Subcutaneous abdominal adipose tissue (tissue), 5 donors: ENCODE results near the gene HCFC2.

Experiments used
- H3K27ac ChIP-seq: one replicate; pipeline ENCODE4 v1.7.0; 2013; ENCODE audit warnings: low read depth, mild to moderate bottlenecking, inconsistent platforms, low read length, moderate library complexity
- H3K27me3 ChIP-seq, 5 donors: one replicate each; pipeline ENCODE4 v1.7.0; 2013; ENCODE audit warnings: low read length in 5 of 5, inconsistent platforms in 1 of 5; ENCODE audit not compliant: control insufficient read depth in 5 of 5, insufficient read depth in 4 of 5
- H3K36me3 ChIP-seq, 5 donors: one replicate each; pipeline ENCODE4 v1.7.0; 2013; ENCODE audit warnings: low read length in 5 of 5; ENCODE audit not compliant: control insufficient read depth in 5 of 5, insufficient read depth in 5 of 5
- H3K4me1 ChIP-seq, 5 donors: one replicate each; pipeline ENCODE4 v1.7.0; 2013; ENCODE audit warnings: low read length in 5 of 5, mild to moderate bottlenecking in 3 of 5, moderate library complexity in 1 of 5; ENCODE audit not compliant: control insufficient read depth in 5 of 5, insufficient read depth in 5 of 5
- H3K4me3 ChIP-seq, 5 donors: one replicate each; pipeline ENCODE4 v1.7.0; 2013; ENCODE audit warnings: low read length in 5 of 5, low read depth in 1 of 5
- H3K9ac ChIP-seq, 5 donors: one replicate each; pipeline ENCODE4 v1.7.0; 2013; ENCODE audit warnings: low read length in 5 of 5, mild to moderate bottlenecking in 4 of 5, moderate library complexity in 3 of 5
- H3K9me3 ChIP-seq, 5 donors: one replicate each; pipeline ENCODE4 v1.7.0; 2013; ENCODE audit warnings: low read length in 5 of 5; ENCODE audit not compliant: control insufficient read depth in 5 of 5
- donor health status: healthy.
- donor health status: healthy.
- donor health status: healthy.
- donor health status: healthy.
- donor health status: healthy.

HCFC2 gene

DNA sequence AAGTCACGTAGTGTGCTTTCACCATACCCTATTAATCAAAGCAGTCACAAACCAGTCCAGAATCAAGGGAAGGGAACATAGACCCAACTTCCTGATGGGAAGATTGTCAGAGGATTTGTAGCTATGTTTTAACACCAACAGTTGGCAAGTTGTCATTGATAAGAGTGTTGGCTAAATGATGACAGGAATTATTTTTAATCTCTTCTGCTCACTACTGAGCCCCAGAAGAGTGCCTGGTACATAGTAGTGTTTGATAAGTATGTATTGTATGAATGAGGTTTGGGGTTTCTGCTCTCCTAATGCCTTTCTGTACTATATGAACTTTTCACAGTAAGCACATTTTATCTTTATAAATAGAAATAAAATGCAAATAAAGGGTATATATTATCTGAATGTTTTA, 14.7 kb downstream of the HCFC2 start:
- Histone ChIP-seq H3K27ac (no peak overlapping the region), H3K9me3 (no peaks in the 10 kb centered on the region), H3K36me3 (peaks cover 24 to 30% (median 25%) of the 10 kb centered on the region in 5 donors), H3K4me3 (no peak overlapping the region), H3K27me3 (no peaks in the 10 kb centered on the region), H3K4me1 (no peaks in the 10 kb centered on the region), H3K9ac (no peak overlapping the region)

DNA sequence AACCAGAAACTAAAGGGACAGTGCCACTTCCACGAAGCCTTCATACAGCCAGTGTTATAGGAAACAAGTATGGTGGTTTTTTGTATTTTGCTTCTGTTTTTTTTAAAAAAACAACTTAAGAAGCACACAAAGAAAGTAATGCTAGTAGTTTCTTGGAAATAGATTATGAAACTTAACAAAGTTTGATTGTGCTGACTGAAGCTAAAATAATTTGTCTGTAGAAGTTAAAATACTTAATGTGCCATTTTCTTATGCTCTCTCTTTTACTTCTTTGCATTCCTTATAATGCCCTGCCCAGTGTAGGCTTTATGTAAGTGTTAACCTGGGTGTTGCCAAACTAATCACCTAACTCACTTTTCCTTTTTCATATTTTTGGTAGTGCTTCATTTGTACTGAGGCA, 16.4 kb downstream of the HCFC2 start:
- no peaks in the 10 kb centered on the region for H3K27me3 ChIP-seq
- H3K4me3 ChIP-seq: no peak overlapping the region
- peaks cover 32 to 44% (median 35%) of the 10 kb centered on the region in 5 donors for H3K36me3 ChIP-seq
- H3K9me3 ChIP-seq: no peaks in the 10 kb centered on the region
- no peak overlapping the region for H3K9ac ChIP-seq
- H3K4me1 ChIP-seq: no peaks in the 10 kb centered on the region
- no peak overlapping the region for H3K27ac ChIP-seq

DNA sequence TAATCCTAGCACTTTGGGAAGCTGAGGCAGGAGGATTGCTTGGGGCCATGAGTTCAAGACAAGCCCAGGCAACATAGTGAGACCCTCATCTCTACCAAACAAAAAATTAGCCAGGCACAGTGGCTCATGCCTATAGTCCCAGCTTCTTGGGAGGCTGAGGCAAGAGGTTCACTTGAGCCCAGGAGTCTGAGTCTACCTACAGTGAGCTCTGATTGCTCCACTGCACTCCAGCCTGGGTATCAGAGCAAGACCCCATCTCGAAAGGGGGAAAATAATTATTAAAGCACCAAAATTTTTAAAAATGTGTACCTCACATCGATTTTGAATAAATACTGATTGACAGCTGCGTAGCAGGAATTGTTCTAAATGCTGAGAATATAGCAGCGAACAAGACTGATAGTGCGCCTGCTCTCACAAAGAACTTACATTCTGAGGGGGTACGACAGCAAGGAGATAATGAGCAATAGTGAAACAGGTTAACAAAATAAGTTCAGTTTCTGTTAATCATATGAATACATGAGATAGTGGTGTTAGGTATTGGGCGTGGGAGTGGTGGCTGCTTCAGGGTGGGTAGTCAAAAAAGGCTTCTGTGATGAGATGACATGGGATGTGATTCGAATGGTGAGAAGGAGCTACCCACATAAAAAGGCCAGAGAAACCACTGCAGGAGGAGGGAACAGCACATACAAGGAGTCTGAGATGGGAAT, 19.6 kb downstream of the HCFC2 start:
- Histone ChIP-seq H3K9ac (no peak overlapping the region), H3K36me3 (peaks cover 55 to 62% (median 58%) of the 10 kb centered on the region in 5 donors)

DNA sequence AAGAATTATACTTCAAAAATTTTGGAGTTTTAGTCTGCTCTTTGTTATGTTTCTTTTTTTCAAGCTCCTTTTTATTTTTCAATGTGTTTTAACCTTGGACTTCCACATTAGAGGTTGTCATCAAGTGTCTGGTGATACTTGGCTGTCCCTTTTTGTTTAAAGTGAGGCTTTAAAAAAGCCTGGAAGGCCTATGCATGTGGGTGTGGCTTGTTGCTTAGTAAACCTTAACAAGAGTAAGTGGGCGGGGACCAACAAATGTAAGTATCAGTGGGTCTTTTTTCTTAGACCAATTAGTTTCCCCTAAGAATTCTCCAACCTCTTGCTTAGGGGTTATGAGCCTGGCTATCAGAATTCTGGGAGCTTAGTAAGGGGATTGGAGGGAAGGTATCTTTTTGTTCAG, 26.4 kb downstream of the HCFC2 start:
- H3K9ac ChIP-seq: no peak overlapping the region
- H3K27me3 ChIP-seq: no peaks in the 10 kb centered on the region
- H3K27ac ChIP-seq: no peak overlapping the region
- H3K4me3 ChIP-seq: no peak overlapping the region
- H3K9me3 ChIP-seq: no peaks in the 10 kb centered on the region
- peaks cover 54 to 75% (median 61%) of the 10 kb centered on the region in 5 donors for H3K36me3 ChIP-seq
- no peaks in the 10 kb centered on the region for H3K4me1 ChIP-seq

More for the DNA sequence above, 19.6 kb downstream of the HCFC2 start:
- H3K27ac ChIP-seq: no peak overlapping the region
- H3K4me1 ChIP-seq: no peaks in the 10 kb centered on the region
- H3K9me3 ChIP-seq: no peaks in the 10 kb centered on the region
- no peak overlapping the region for H3K4me3 ChIP-seq
- H3K27me3 ChIP-seq: no peaks in the 10 kb centered on the region

GRCh38 chr12:104091136-104091535, 26.8 kb downstream of the HCFC2 start:
- H3K4me1 ChIP-seq: no peaks in the 10 kb centered on the region
- no peaks in the 10 kb centered on the region for H3K9me3 ChIP-seq
- H3K27me3 ChIP-seq: no peaks in the 10 kb centered on the region
- H3K27ac ChIP-seq: no peak overlapping the region
- H3K9ac ChIP-seq: no peak overlapping the region
- no peak overlapping the region for H3K4me3 ChIP-seq
- peaks cover 52 to 71% (median 59%) of the 10 kb centered on the region in 5 donors for H3K36me3 ChIP-seq

- H3K27ac ChIP-seq: no peak overlapping the region
- H3K36me3 ChIP-seq: peaks cover 44 to 62% (median 60%) of the 10 kb centered on the region in 5 donors
- H3K27me3 ChIP-seq: no peaks in the 10 kb centered on the region
- no peaks in the 10 kb centered on the region for H3K9me3 ChIP-seq
- H3K4me1 ChIP-seq: no peaks in the 10 kb centered on the region
- no peak overlapping the region for H3K4me3 ChIP-seq
- no peak overlapping the region for H3K9ac ChIP-seq
Measured at GRCh38 chr12:104094284-104094683, 30.0 kb downstream of the HCFC2 start.

- Histone ChIP-seq H3K4me1 (no peaks in the 10 kb centered on the region), H3K9ac (no peak overlapping the region), H3K27ac (no peak overlapping the region), H3K9me3 (no peaks in the 10 kb centered on the region), H3K4me3 (no peak overlapping the region), H3K36me3 (peaks cover 48 to 67% (median 63%) of the 10 kb centered on the region in 5 donors), H3K27me3 (no peaks in the 10 kb centered on the region)
Measured at GRCh38 chr12:104095289-104095688, 31.0 kb downstream of the HCFC2 start.

DNA sequence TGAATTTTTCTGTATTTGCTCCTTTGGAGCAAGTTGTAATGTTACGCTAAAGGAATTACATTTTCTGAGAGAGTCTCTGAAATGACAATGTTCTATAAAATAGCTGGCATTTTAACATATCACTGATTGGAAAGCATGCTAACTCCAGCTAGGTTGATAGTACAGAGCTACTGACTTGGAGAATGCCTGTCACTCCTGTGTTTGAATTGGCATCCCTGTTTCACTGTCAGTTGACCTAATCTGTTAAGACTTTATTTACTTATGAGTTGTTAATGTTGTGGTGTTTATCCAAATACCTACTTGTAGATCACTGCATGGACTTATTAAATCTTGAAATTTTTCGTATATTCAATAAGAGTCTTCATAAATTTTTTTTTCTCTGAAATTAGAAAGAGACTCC, 33.6 kb downstream of the HCFC2 start:
- Histone ChIP-seq H3K36me3 (peaks cover 51 to 76% (median 68%) of the 10 kb centered on the region in 5 donors), H3K9ac (no peak overlapping the region), H3K4me1 (no peaks in the 10 kb centered on the region), H3K4me3 (no peak overlapping the region), H3K27ac (no peak overlapping the region), H3K9me3 (no peaks in the 10 kb centered on the region), H3K27me3 (no peaks in the 10 kb centered on the region)

- H3K9ac ChIP-seq: no peak overlapping the region
- H3K27me3 ChIP-seq: no peaks in the 10 kb centered on the region
- peaks cover 0 to 3% (median 0%) of the 10 kb centered on the region in 5 donors for H3K4me1 ChIP-seq
- peaks cover 14 to 31% (median 21%) of the 10 kb centered on the region in 5 donors for H3K36me3 ChIP-seq
- H3K27ac ChIP-seq: no peak overlapping the region
- no peak overlapping the region for H3K4me3 ChIP-seq
- H3K9me3 ChIP-seq: no peaks in the 10 kb centered on the region
Measured at GRCh38 chr12:104105461-104105860, 41.1 kb downstream of the HCFC2 start.

DNA sequence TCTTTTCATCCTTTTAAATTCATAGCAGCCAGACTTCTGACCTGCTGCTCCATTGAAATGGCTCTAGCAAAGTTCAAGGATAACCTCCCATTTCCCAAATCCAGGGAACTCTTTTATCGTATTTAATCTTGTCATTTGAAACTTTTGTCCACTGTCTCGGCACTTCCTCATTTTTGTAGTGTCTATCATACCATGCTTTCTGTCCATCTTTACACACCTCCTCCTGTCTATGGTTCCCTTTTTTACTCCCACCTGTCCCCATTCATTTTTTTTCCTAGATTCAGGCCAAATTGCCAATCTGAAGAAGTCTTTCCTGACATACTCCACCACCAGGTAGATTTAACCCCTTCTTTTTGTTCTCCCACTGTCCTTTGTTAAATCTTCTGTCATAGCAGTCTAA, 42.6 kb downstream of the HCFC2 start:
- Histone ChIP-seq H3K4me3 (no peak overlapping the region), H3K36me3 (peaks cover 11 to 24% (median 11%) of the 10 kb centered on the region in 5 donors), H3K9ac (no peak overlapping the region), H3K4me1 (peaks cover 0 to 3% (median 0%) of the 10 kb centered on the region in 5 donors), H3K27ac (no peak overlapping the region), H3K9me3 (no peaks in the 10 kb centered on the region), H3K27me3 (no peaks in the 10 kb centered on the region)
